ENCODE measurements around the gene UBE2Q2.
"Not testable (repeated sequence)": the region's sequence is repeated elsewhere in the genome, so short reads cannot be mapped to it uniquely, and the experiment has no call there.

The UBE2Q2 gene

GRCh38 chr15:75827691-75828090 is 15.6 kb upstream of the UBE2Q2 start:
- no peak for DNase-seq

- no peak for DNase-seq
These were observed 14.8 kb upstream of the UBE2Q2 start for GRCh38 chr15:75828429-75828828.

DNA sequence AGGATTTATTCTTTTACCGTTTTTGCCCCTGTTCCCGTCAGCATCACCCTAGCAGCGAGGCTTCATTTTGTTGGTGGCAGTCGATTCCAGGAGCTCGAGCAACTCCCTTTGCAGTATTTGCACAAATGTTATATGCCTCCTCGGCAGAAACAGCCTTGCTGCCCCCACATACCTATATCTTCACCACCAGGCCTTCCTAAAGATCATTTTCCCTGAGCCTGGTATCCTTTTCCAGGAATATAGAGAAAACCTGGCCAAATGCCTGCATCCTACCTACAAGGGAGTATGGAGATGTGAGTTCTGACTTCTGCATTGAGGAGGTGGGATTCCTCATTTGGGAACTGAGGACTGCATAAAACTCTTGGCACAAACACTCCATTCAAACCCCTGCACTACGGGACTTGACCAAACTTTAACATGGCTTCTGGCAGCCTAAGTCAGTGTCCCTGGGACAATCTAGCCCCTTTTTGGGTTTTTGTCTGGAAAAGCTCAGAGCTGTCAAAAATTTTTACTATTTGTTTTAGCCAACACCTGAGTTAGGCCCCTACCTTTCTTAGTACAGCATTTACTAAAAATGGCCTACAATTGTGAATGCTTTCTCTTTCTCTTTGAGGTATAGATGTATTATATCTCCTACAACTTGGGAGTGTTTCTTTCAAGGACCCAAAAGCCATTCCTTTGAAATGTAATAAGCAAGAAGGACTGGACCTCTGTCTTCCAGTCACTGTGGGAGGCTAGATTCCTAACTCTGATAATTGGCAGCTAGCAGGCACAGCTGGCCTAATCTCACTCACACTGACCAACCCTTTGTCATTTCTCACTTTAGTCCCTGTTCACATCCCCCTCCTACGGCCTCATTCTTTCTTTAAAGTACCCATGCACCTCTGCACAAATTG is 12.1 kb upstream of the UBE2Q2 start:
- DNase-seq, result no peak

- DNase-seq, result no peak
These were observed 11.5 kb upstream of the UBE2Q2 start for GRCh38 chr15:75831806-75832102.

- no peak for DNase-seq
These were observed 11.1 kb upstream of the UBE2Q2 start for GRCh38 chr15:75832114-75832513.

DNA sequence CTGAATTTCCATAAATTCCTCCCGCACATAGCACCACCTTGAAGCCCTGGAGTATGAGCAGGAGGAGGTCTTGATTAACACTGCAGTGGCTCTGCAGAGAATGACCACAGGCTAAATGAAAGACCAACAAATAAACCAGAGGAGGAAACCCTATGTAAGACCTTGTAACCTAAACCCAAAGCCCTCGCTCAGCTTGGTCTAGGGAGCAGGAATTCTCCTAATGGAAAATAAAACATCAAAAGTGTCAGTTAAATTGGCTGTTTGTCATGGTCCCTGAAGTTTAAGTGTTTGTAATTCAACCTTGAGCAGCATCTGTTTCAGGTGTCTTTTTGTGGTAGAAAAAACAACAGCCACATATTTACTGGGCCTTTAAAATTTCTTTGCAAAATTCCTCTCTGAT is 9.2 kb upstream of the UBE2Q2 start:
- peak; percentile 60 for DNase-seq

DNA sequence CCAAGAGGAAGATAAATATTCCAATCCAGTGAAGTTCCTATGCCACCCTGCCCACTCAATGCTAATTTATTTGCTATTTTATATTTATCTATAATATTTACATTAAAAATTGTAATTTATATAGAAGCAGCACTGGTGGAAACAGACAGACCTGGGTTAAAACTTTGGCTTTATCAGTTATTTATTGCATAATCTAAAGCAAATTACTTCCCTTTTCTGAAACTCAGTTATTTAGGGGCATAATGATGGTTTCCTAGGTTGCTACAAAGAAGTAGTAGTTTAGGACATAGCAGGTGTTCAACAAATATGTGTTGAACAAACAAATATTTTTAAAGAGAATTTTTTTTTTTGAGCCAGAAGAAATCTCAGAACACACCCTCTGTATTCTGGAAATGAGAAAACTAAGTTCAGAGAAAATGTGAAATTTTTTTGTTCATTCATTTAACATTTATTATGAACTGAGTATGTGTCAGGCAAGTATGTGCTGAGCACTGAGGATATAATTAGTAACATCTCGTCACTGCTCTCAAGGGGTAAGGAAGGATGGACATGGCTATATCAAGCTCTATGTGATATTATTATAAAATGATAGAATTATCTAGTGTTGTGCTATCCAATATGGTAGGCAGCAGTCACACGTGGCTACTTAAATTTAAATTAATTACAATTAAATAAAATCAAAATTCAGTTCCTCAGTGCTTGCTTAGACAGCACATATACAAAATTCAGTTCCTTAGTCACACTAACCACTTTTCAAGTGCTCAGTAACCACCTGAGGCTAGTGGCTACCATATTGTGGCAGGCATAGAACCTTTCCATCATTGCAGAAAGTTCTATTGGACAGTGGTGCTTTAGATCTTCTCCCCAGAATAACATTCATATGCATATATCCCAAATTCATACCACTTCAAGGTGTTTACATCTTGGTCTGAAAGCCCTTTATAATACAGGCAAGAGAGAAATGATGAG is 7.0 kb upstream of the UBE2Q2 start:
- DNase-seq, result no peak

DNA sequence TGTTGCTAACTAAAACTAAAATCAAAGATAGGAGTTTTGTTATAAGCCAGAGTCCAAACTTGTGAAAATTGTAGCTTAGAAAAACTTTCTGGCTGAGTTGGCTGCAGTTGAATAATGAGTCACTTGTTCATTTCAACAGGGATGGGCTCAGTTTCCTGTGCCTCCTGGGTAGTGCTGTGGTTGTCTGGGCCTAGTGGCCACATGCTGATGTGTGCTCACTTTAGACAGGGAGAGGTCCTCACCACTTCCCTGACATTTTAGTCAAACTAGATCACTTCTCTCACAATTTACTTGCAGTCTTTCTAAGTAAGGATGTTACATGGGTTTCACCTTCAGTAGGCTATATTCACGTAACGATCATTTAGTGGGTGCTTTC is 6.3 kb upstream of the UBE2Q2 start:
- DNase-seq, result no peak

DNA sequence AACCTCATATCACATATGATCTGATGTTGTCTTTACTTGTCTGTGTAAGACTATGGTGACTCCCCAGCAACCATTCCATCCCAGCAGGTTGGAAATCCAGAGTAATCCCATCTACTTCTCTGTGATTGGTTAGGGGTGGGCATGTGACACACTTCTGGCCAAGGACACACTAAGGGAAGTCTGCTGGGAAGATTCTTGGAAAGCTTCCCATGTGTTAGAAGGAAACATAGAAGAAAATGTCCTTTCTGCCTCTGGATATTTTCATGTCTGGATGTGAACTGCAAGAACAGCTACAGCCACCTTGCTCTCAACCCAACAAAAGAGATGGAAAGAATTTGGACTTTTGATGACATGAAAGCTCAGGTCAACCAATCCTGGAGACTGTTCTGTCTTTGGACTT is 2.6 kb upstream of the UBE2Q2 start:
- DNase-seq, result no peak

DNA sequence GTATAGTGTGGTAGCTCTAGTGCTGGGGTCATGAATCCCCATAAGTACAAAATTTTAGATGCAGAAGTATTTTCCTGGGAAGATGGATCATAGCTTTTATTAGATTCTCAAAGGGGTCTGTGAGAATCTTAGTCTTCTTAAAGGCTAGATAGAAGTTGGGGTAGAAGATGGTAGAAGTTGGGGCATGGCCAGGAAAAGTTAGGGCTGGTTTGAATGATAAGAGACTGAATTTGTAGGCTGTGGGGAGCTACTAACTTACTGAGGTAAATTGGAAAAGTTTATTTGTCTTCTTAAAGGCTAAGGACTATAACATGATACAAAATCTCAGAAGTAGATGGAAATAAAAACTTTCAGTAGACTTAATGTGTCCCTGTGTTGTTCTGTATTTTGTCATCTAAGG is 1.6 kb upstream of the UBE2Q2 start:
- DNase-seq, result no peak

- DNase-seq, result no peak
These were observed 683 bp downstream of the UBE2Q2 start for GRCh38 chr15:75843678-75844581.

DNA sequence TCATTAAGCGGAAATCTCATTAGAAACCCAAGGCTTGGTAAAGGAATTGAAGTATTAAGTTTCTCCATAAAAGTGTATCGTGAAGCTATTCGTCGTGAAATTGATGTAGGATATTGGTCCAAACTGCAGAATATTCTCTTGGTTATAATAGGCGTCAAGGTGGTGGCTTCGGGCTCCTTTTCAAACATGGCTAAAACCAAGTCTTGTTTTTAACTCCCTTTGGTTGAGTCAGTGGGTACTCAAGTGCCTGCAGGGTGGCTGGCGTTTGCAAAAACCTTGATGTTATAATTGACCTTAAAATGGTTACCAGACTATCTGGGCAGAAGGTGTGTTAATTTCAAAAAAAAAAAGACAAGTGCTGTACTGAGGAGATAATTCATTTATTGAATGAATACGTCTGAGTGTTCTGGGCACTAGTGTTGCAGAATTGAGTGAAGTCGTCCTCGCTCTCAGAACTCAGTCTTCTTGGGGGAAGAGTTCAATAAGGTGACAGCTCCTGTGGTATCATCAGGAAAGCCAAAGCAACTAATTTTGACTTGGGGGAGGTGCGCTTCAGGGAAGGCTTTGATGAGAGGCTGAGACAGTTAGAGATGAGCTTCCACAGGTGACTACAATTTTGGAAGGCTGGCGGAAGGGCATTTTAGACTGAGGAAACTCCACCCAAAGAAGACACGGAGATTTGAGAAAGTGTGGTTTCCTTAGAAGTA is 1.5 kb downstream of the UBE2Q2 start:
- DNase-seq, result no peak

DNA sequence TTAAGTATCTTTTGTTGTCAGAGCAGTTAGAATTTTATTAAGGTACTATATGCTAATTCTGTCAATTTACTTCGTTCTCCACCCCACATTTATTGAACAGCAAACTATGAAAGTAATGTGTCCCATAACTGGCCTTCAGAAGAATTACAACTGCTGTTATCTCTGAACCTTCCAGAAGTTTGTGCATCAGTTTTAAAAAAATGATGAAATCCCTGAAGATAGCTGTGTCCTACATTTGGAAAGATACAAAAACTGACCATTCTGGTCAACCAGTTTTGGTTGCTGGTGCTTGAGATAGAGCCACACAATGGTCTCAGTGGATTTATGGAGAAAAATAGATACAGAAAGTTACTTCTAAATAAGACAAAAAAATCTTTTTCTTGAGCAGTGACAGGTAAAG is 5.9 kb downstream of the UBE2Q2 start:
- DNase-seq, result no peak

DNA sequence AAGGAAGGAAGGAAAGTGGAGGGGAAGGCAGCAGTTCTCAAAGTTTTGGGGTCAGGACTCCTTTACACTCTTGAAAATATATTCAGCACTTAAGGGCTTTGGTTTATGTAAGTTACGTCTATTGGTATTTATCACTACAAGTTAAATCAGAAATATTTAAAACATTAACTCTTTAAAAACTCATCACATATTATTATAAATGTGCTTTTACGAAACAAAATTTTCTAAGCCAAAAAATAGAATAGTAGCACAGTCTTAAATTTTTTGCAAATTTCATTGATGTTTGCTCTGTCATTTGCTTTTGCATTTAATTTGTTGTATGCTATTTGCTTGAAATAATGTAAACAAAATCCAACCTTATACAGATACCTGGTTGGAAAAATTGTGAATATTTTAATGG is 7.5 kb downstream of the UBE2Q2 start:
- DNase-seq, result no peak

DNA sequence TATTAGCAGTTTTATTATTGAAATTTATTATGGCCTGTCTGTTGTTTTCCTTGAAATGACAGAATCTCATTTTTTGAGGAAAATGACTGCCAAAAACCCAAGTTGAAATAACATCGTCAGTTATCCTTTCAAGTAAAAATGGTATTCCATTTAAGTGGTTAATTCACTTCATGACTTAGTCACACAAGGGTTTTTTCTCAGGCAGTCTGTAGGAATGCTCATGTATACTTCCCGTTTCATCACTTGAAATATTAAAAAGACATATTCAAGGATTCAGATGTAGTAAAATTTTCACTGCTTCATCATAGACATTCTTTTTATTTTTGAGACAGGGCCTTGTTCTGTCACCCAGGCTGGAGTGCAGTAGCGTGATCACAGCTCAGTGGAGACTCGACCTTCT is 8.3 kb downstream of the UBE2Q2 start:
- DNase-seq, result not testable (repeated sequence)

GRCh38 chr15:75857886-75858285 is 14.6 kb downstream of the UBE2Q2 start:
- DNase-seq, result no peak

- DNase-seq, result no peak
These were observed 18.6 kb downstream of the UBE2Q2 start for GRCh38 chr15:75861750-75862402.

DNA sequence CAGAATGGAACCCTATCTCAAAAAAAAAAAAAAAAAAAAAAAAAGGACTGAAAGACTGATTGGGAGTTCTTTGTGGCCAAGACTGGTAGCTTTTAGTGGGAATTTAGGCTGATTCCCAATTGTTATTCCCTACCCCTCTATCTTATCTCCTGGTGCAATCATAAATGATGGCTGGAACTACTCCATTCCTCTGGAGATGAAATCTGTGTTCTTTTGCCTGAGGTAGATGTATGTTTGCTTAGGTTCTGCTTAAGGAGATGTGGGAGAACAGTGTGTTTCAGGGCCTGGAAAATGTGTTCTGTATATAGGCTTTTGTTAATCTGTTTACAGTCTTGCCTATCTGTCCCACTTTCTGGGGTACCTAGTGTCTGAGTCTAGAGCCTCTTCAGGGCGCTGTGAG is 19.5 kb downstream of the UBE2Q2 start:
- no peak for DNase-seq

- no peak for DNase-seq
These were observed 21.2 kb downstream of the UBE2Q2 start for GRCh38 chr15:75864213-75865059.

DNA sequence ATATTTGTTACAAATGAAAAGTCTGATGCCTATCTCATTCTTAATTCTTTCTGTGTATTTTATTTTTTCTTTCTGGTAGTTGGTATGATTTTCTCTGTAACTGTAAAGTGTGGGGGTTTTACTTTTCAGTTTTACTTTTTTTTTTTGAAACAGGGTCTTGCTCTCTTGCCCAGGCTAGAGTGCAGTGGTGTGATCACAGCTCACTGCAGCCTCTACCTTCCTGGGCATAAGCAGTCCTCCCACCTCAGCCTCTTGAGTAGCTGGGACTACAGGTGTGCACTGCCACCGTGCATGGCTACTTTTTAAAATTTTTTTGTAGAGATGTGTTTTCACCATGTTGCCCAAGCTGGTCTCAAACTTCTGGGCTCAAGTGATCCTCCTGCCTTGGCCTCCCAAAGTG is 22.8 kb downstream of the UBE2Q2 start:
- not testable (repeated sequence) for DNase-seq

DNA sequence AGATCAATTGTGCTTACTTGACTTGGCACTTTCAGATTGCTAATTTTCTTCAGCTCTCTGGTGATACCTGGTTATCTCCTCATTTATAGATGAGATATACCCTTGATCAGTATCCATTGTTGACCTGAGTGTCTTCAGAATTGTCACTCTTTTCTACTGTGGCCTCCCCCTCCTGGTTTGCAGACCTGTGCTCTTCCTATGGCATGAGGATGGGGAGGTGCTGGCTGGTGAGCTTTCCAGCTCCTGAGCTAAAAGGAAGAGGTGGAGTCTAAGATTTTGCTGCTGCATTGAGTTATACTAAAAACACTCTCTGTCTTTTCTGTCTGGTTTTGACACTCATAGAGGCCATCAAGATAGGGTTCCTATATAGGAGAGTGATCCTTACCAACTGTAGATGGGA is 23.7 kb downstream of the UBE2Q2 start:
- no peak for DNase-seq
